NCI-H1930 (cell line): ENCODE data around the gene DIMT1.

ENCODE experiments used
- DNase-seq, 2 experiments: peaks; one replicate each; lab custom pipeline; 2025; lab: John Stamatoyannopoulos, UW

The DIMT1 gene

DNA sequence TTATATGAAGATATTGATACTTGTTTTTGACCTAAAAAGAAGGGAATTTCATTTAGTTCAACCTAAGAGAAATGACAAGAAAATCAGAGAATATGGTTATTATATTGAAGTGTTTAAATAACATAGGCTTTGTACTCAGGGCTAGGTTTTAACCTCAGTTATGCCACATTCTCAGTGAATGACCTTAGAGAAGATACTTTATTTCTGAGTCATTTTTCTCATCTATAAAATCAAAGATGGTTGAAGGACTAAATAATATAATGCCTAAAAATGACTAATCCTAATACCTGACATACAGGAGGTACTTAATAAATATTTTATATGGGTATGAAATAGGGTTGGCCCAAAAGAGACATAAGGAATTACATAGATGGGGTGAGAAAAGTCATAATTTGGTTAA is 32.3 kb downstream of the DIMT1 start:
- no peak for DNase-seq

GRCh38 chr5:62369039-62369438 is 34.7 kb downstream of the DIMT1 start:
- no peak for DNase-seq

DNA sequence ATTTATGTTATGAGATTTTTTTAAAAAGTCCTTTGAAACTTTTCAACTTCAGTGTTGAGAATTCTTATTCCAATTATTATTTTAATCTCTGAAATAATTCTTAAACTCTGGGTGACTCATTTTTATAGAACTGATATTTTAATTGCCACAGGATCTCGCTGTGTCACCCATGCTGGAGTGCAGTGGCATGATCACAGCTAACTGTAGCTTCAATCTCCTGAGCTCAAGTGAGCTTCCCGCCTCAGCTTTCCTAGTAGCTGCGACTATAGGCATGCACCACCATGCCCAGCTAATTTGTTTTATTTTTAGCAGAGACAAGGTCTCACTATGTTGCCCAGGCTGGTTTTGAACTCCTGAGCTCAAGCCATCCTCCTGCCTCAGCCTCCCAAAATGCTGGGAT is 41.0 kb downstream of the DIMT1 start:
- no peak for DNase-seq

- DNase-seq, result no peak
Observed at GRCh38 chr5:62354028-62354874, 49.5 kb downstream of the DIMT1 start.

DNA sequence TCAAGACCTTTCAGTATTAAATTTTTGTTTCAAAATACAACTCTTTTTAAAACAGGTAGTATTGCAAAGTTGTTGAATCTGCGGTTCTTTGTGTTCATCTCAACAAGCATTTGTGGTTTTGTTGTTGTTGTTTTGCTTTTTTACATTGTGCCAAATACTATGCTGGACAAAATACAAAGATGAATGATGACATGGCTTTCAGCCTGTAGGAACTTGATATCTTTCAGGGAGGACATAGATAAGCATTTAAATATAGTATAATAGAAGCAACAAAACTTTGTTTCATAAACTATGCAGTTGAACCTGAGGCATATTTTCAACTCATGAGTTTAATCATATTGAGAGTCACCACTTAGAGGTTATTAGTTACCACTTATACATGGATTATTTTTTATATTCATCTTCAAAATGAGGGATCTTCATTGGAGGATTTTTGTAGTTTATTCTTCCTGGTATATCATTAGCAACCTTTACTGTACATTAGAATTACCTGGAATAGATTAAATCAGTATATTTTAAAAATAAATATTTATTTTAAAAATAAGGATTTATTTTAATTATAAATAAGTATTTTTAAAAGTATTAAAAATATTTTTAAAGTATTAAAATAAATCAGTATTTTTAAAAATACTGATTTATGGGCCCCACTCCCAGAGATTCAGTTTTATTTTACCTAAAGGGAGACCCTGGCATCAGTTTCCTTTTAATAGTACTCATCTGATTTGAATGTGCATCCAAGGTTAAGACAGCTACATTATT is 54.8 kb downstream of the DIMT1 start:
- DNase-seq, result no peak

GRCh38 chr5:62347928-62348327 is 55.8 kb downstream of the DIMT1 start:
- DNase-seq, result no peak

DNA sequence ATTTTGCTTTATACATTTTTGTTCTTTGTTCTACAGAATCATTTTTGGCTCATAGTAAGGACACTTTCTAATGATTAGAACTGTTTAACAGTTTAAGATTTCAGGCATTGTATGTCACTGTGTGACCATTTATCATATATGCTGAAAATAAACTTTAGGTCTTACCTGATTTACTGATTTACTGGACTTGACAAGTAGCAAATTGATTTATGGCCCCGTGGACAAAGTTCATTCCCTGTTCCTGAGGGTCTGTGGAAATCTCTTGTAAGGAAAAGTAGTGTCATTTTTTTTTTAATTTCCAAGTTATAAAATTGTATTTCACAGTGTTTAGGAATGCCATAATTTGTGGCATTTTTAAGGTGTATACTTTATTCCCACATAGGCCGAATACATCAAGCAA is 57.0 kb downstream of the DIMT1 start:
- DNase-seq, result no peak

- no peak for DNase-seq
Observed at GRCh38 chr5:62343428-62343827, 60.3 kb downstream of the DIMT1 start.

GRCh38 chr5:62342476-62342837 is 61.2 kb downstream of the DIMT1 start:
- no peak for DNase-seq

- DNase-seq, result no peak
Observed at GRCh38 chr5:62341783-62342475, 61.8 kb downstream of the DIMT1 start.

DNA sequence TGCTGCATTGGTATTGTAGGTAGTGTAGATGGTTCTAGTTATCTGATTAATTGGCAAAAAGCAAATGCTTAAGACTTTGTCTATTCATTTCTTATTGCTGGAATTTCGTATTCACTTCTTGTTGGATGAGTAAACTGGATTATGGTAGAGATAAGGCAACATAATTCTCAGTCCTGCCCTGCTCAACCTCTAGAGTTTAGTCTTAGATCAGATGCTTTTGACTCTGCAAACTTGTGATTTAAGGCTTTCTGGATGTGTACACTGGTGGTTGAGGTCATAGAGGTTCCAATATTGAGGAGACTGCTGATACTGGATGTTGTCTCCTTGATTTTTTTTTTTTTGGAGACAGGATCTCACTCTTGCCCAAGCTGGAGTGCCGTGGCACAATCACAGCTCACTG is 62.7 kb downstream of the DIMT1 start:
- DNase-seq, result no peak

DNA sequence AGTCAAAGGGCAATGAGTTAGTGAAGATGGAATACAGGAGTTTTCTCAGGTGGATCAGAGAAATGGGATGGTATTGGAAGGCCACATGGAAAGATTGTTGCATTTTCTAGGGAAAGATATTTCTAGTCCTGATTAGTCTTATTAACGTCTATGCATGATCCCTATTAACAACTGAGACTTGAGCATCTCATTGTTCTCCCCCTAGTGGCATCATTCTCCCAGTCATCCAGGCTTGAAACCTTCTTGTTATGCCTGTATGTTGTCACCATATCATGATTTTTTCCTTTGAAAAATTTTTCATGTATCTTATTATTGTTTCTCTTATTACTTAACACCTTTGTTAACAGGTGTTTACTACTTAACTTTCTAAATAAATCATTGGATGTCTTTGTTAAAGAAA is 63.3 kb downstream of the DIMT1 start:
- DNase-seq, result no peak
